IMR-90 (cell line): ENCODE results near the gene SUN1. TPM values are rescaled to one million over a fixed set of nuclear protein-coding genes. Genes with fewer than 3 reads are reported as not detected.

Experiments used
- ATAC-seq: fragments of 200-7000 bp; cut with Tn5 transposase; 2 replicates; pipeline ENCODE4 v1.9.1; 2020; ENCODE audit warnings: low read depth, mild to moderate bottlenecking, moderate library complexity
- BruUV-seq: library from RNA; stranded (reverse); fragments of 400-500 nt; replicated peaks from 2 replicates; lab custom pipeline; 2021; lab: Mats Ljungman, UMichigan
- CTCF ChIA-PET: fragments of 300-600 bp; formaldehyde crosslinking; extraction: SDS; loops from one replicate; lab custom pipeline; 2021; ENCODE audit warnings: antibody characterized with exemption; lab: Yijun Ruan, JAX
- POLR2A ChIA-PET: fragments of 300-600 bp; sonication (Branson Sonifier 250); formaldehyde crosslinking; loops from one replicate; lab custom pipeline; 2022; ENCODE audit warnings: antibody characterized with exemption; ENCODE audit not compliant: unreplicated experiment; lab: Charles Lee
- DNase-seq: peaks from one replicate; pipeline ENCODE4 v3.0.0; 2013
- H2AFZ ChIP-seq: replicated peaks from 2 replicates; pipeline ENCODE3; 2013; ENCODE audit warnings: low read length, mild to moderate bottlenecking; ENCODE audit not compliant: poor library complexity
- H2AK5ac ChIP-seq: 2 replicates; pipeline ENCODE4 v1.6.1; 2013; ENCODE audit warnings: low read depth, low read length, inconsistent platforms
- H2AK9ac ChIP-seq: replicated peaks from 2 replicates; pipeline ENCODE3; 2013; ENCODE audit warnings: mild to moderate bottlenecking, low read depth, low read length, moderate library complexity; ENCODE audit not compliant: poor library complexity
- H2BK120ac ChIP-seq: 2 replicates; pipeline ENCODE4 v1.6.1; 2013; ENCODE audit warnings: low read depth, low read length, inconsistent platforms
- H2BK15ac ChIP-seq: 3 replicates; pipeline ENCODE4 v1.6.1; 2013; ENCODE audit warnings: low read depth, low read length, inconsistent platforms
- H2BK20ac ChIP-seq: 2 replicates; pipeline ENCODE4 v1.6.1; 2013; ENCODE audit warnings: low read depth, mild to moderate bottlenecking, inconsistent platforms, low read length, moderate library complexity
- H2BK5ac ChIP-seq: 2 replicates; pipeline ENCODE4 v1.6.1; 2013; ENCODE audit warnings: mild to moderate bottlenecking, low read depth, low read length, inconsistent platforms; ENCODE audit not compliant: poor library complexity, severe bottlenecking
- H3K14ac ChIP-seq: replicated peaks from 2 replicates; pipeline ENCODE4 v1.6.1; 2013; ENCODE audit warnings: low read depth, low read length, inconsistent platforms
- H3K18ac ChIP-seq: 2 replicates; pipeline ENCODE4 v1.6.1; 2013; ENCODE audit warnings: low read depth, low read length, control low read depth
- H3K23ac ChIP-seq: 2 replicates; pipeline ENCODE4 v1.6.1; 2013; ENCODE audit warnings: low read depth, low read length, inconsistent platforms
- H3K27ac ChIP-seq: 2 replicates; pipeline ENCODE4 v1.5.1; 2013; ENCODE audit warnings: mild to moderate bottlenecking, control low read depth, low read length; ENCODE audit not compliant: insufficient read depth
- H3K27me3 ChIP-seq: 2 replicates; pipeline ENCODE4 v1.6.1; 2013; ENCODE audit warnings: low read length; ENCODE audit not compliant: control insufficient read depth, insufficient read depth
- H3K36me3 ChIP-seq: 2 replicates; pipeline ENCODE4 v1.6.1; 2013; ENCODE audit warnings: low read length, mixed read lengths; ENCODE audit not compliant: control insufficient read depth, insufficient read depth
- H3K4ac ChIP-seq: 2 replicates; pipeline ENCODE4 v1.6.1; 2013; ENCODE audit warnings: low read depth, low read length, inconsistent platforms
- H3K4me1 ChIP-seq: 2 replicates; pipeline ENCODE4 v1.6.1; 2013; ENCODE audit warnings: low read length, mixed read lengths; ENCODE audit not compliant: control insufficient read depth, insufficient read depth
- H3K4me2 ChIP-seq: 2 replicates; pipeline ENCODE4 v1.6.1; 2013; ENCODE audit warnings: low read depth, mild to moderate bottlenecking, control low read depth, low read length, moderate library complexity
- H3K4me3 ChIP-seq: 2 replicates; pipeline ENCODE4 v1.5.1; 2013; ENCODE audit warnings: low read depth, mild to moderate bottlenecking, control low read depth, low read length, moderate library complexity; ENCODE audit not compliant: insufficient read depth
- H3K56ac ChIP-seq: 2 replicates; pipeline ENCODE4 v1.6.1; 2013; ENCODE audit warnings: low read length, inconsistent platforms; ENCODE audit not compliant: insufficient read depth; ENCODE audit errors: extremely low read depth
- H3K79me1 ChIP-seq, 2 experiments: 2 replicates each; pipeline ENCODE4 v1.6.1; 2013; ENCODE audit warnings: low read length in 2 of 2, inconsistent platforms in 1 of 2, low read depth in 1 of 2
- H3K9ac ChIP-seq: 2 replicates; pipeline ENCODE4 v1.6.1; 2013; ENCODE audit warnings: low read depth, low read length, control low read depth
- H3K9me1 ChIP-seq: 2 replicates; pipeline ENCODE4 v1.6.1; 2013; ENCODE audit warnings: low read length, inconsistent platforms; ENCODE audit not compliant: insufficient read depth
- H3K9me3 ChIP-seq: 2 replicates; pipeline ENCODE4 v1.6.1; 2013; ENCODE audit warnings: low read length; ENCODE audit not compliant: control insufficient read depth, insufficient read depth
- H4K20me1 ChIP-seq: 2 replicates; pipeline ENCODE4 v1.6.1; 2013; ENCODE audit warnings: low read length, inconsistent platforms; ENCODE audit not compliant: insufficient read depth
- H4K5ac ChIP-seq: 2 replicates; pipeline ENCODE4 v1.6.1; 2013; ENCODE audit warnings: mild to moderate bottlenecking, low read depth, low read length, control low read depth
- H4K8ac ChIP-seq, 2 experiments: 2 replicates each; pipeline ENCODE4 v1.6.1; 2013; ENCODE audit warnings: low read depth in 2 of 2, low read length in 2 of 2, control low read depth in 1 of 2, inconsistent platforms in 1 of 2
- H4K91ac ChIP-seq: 2 replicates; pipeline ENCODE4 v1.6.1; 2013; ENCODE audit warnings: low read depth, low read length, inconsistent platforms; ENCODE audit not compliant: insufficient read depth
- BHLHE40 ChIP-seq: fragments of 150-350 bp; IDR thresholded peaks from 2 replicates; pipeline ENCODE4 v1.6.1; 2016; ENCODE audit warnings: mild to moderate bottlenecking, low read depth, low read length
- CEBPB ChIP-seq: IDR thresholded peaks from 2 replicates; pipeline ENCODE4 v1.6.1; 2012; ENCODE audit warnings: low read depth, low read length, improper control_type of control experiment
- CHD1 ChIP-seq: IDR thresholded peaks from 2 replicates; pipeline ENCODE4 v1.6.1; 2012; ENCODE audit warnings: low read depth, low read length, improper control_type of control experiment
- CTCF ChIP-seq: conservative IDR thresholded peaks from 2 replicates; pipeline ENCODE4 v1.5.1; 2012; ENCODE audit warnings: mild to moderate bottlenecking, low read depth, low read length, improper control_type of control experiment
- ELK1 ChIP-seq: fragments of 150-350 bp; IDR thresholded peaks from 2 replicates; pipeline ENCODE4 v1.6.1; 2016; ENCODE audit warnings: low read depth, mild to moderate bottlenecking, low read length, moderate library complexity, borderline replicate concordance
- FOS ChIP-seq: fragments of 150-350 bp; IDR thresholded peaks from 2 replicates; pipeline ENCODE4 v1.6.1; 2016; ENCODE audit warnings: low read depth, low read length
- MAFK ChIP-seq: IDR thresholded peaks from 2 replicates; pipeline ENCODE4 v1.6.1; 2012; ENCODE audit warnings: low read depth, low read length, improper control_type of control experiment
- MAZ ChIP-seq: IDR thresholded peaks from 2 replicates; pipeline ENCODE4 v1.6.1; 2012; ENCODE audit warnings: low read depth, mild to moderate bottlenecking, low read length, improper control_type of control experiment, moderate library complexity, borderline replicate concordance
- MXI1 ChIP-seq: IDR thresholded peaks from 2 replicates; pipeline ENCODE4 v1.6.1; 2012; ENCODE audit warnings: low read depth, mild to moderate bottlenecking, low read length, moderate library complexity, borderline replicate concordance
- NFE2L2 ChIP-seq: fragments of 150-350 bp; IDR thresholded peaks from 2 replicates; pipeline ENCODE4 v1.6.1; 2016; ENCODE audit warnings: low read depth, mild to moderate bottlenecking, low read length
- POLR2A ChIP-seq: IDR thresholded peaks from 2 replicates; pipeline ENCODE4 v1.6.1; 2012; ENCODE audit warnings: mild to moderate bottlenecking, low read depth, low read length
- RAD21 ChIP-seq: IDR thresholded peaks from 2 replicates; pipeline ENCODE4 v1.6.1; 2012; ENCODE audit warnings: low read length, improper control_type of control experiment
- RCOR1 ChIP-seq: IDR thresholded peaks from 2 replicates; pipeline ENCODE4 v1.6.1; 2012; ENCODE audit warnings: mild to moderate bottlenecking, low read length, improper control_type of control experiment; ENCODE audit not compliant: insufficient replicate concordance
- RFX5 ChIP-seq: IDR thresholded peaks from 2 replicates; pipeline ENCODE4 v1.8.0; 2012; ENCODE audit warnings: low read depth, mild to moderate bottlenecking, low read length, moderate library complexity
- SMC3 ChIP-seq: fragments of 150-350 bp; IDR thresholded peaks from 2 replicates; pipeline ENCODE4 v1.6.1; 2016; ENCODE audit warnings: low read depth, mild to moderate bottlenecking, antibody characterized with exemption, low read length, moderate library complexity
- USF2 ChIP-seq: fragments of 150-350 bp; IDR thresholded peaks from 2 replicates; pipeline ENCODE4 v1.6.1; 2017; ENCODE audit warnings: mild to moderate bottlenecking, antibody characterized with exemption, low read length, low read depth
- WGBS, 2 experiments: methylation state at CpG; one replicate each; pipeline versions ENCODE4 v1.1.5 to v1.1.7; 2013; ENCODE audit warnings: missing lambda C conversion rate in 2 of 2; ENCODE audit not compliant: insufficient read length in 1 of 2; ENCODE audit errors: extremely low coverage in 2 of 2; 5-methylcytosine and 5-hydroxymethylcytosine counted together
- dilution Hi-C: fragments of 300-500 bp; cut with HindIII; formaldehyde crosslinking; loops from one replicate; pipeline ENCODE4 v1.14.3; 2018; ENCODE audit warnings: low sequenced_read_pairs; ENCODE audit not compliant: unreplicated experiment
- in situ Hi-C: fragments of 300-500 bp; cut with MboI; formaldehyde crosslinking; loops from 3 replicates; pipeline ENCODE4 v1.14.3; 2019; ENCODE audit warnings: low sequenced_read_pairs, inconsistent platforms, mixed read lengths
- intact Hi-C: fragments of 100-400 bp; cut with micrococcal nuclease; formaldehyde crosslinking; loops from 2 replicates; pipeline ENCODE4 v1.10.0; 2022
- polyA plus RNA-seq, 3 experiments: library from polyadenylated mRNA; depleted of rRNA; stranded (reverse); fragments of >200 nt; gene quantifications; 2 replicates each; pipeline ENCODE4 v1.2.3, GENCODE V29; 2012; ENCODE audit warnings: low replicate concordance in 1 of 3
- total RNA-seq: library from RNA; depleted of rRNA; stranded (reverse); fragments of >200 nt; gene quantifications from 2 replicates; pipeline ENCODE4 v1.2.3, GENCODE V29; 2012

Gene SUN1
- total and polyA plus RNA-seq, 2 of the 4 experiments (the other 2 are of a cell fraction) = 113 to 239 TPM

GRCh38 chr7:849781-850180 lies 17.5 kb downstream of the SUN1 start:
- no peak overlapping the region for H2BK20ac ChIP-seq

More at GRCh38 chr7:849781-850180, 17.5 kb downstream of the SUN1 start:
- BruUV-seq = no TSS peak
- DNase-seq (no peak), ATAC-seq (no peak)
- Histone ChIP-seq H4K20me1 (peaks cover 12% of the 10 kb centered on the region; the same call in 1 of the 2 replicates), H3K79me1 (peaks cover 18 to 52% of the 10 kb centered on the region in 2 experiments; a peak in 3 of 4 replicates), H2AK9ac (peak overlapping the region; percentile 25), H3K9me1 (peaks cover 6% of the 10 kb centered on the region; the same call in 1 of the 2 replicates), H4K5ac (no peak overlapping the region), H3K27ac (no peak overlapping the region), H2AK5ac (no peak overlapping the region), H2BK5ac (no peak overlapping the region), H3K14ac (no peak overlapping the region), H3K36me3 (peaks cover 47% of the 10 kb centered on the region), H3K9ac (no peak overlapping the region), H3K9me3 (no peaks in the 10 kb centered on the region), H3K27me3 (no peaks in the 10 kb centered on the region), H3K4ac (no peak overlapping the region), H3K23ac (no peak overlapping the region), H2BK120ac (no peak overlapping the region), H2AFZ (no peak overlapping the region), H2BK15ac (no peak overlapping the region), H3K56ac (no peak overlapping the region), H3K4me2 (no peak overlapping the region), H3K4me1 (no peaks in the 10 kb centered on the region), H4K8ac (no peak overlapping the region), H4K91ac (no peak overlapping the region), H3K4me3 (no peak overlapping the region), H3K18ac (no peak overlapping the region)
- dilution Hi-C loops = no loop called here
- in situ Hi-C loops = no loop called here
- POLR2A ChIA-PET = no interaction called here
- CTCF ChIA-PET = no interaction called here
- intact Hi-C loops = no loop called here
- TF ChIP-seq BHLHE40 (no peak), CHD1 (no peak), SMC3 (no peak), ELK1 (no peak), POLR2A (no peak), CEBPB (no peak), RCOR1 (no peak), RAD21 (no peak), NFE2L2 (no peak), MXI1 (no peak), RFX5 (no peak), FOS (no peak), USF2 (no peak), MAZ (no peak), MAFK (no peak), CTCF (no peak)
- WGBS, 2 experiments = 95% methylated on average over 13 of the region's 19 CpGs; no CpG with 5 or more reads in 1 of the 2 experiments
